ENCODE results near the gene CDH6. TPM values are rescaled to one million over a fixed set of nuclear protein-coding genes. Genes with fewer than 3 reads are reported as not detected.

Gene CDH6
- total and polyA plus RNA-seq, 2 experiments from 2014 or later = 0.60 to 1.1 TPM

DNA sequence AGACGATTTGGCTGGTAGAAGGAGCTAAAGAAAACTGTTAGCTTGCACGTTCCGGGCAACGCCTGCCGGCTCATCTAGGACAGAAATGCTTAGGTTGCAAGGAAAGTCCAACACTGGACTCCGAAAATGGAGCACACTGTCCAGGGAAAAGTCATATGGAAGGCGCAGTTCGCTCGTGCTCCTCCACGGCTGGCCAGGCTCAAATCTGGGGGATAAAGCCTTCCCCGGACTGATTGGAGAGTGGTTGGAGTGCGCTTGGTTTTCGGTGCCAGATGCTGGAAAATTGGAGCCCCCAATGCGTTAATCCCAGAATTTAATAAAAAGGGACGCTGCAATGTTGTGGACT lies 955 bp downstream of the CDH6 start:
- Histone ChIP-seq H3K9me2 (ENCODE audit: insufficient read depth) (no peaks in the 10 kb centered on the region), H3K27me3 (ENCODE audit: insufficient read depth) (peaks cover 53% of the 10 kb centered on the region), H3K27ac (ENCODE audit: low read depth) (no peak overlapping the region), H3K4me1 (ENCODE audit: insufficient read depth) (peaks cover 23% of the 10 kb centered on the region), H3F3A (replicated peaks; ENCODE audit: low read depth) (peaks cover 3% of the 10 kb centered on the region; the same call in 1 of the 2 replicates), H3K79me2 (replicated peaks; ENCODE audit: insufficient read depth) (no peaks in the 10 kb centered on the region), H3K4me3 (peak overlapping the region; percentile 83), H3K4me2 (peak overlapping the region; percentile 99), H2AFZ (peak overlapping the region; percentile 100), H4K20me1 (replicated peaks; ENCODE audit: insufficient read depth) (no peaks in the 10 kb centered on the region), H3K36me3 (ENCODE audit: insufficient read depth) (no peaks in the 10 kb centered on the region)
- ATAC-seq (no peak), DNase-seq (ENCODE audit: low spot score) (no peak)
- H3K4me1 Mint-ChIP-seq = peaks cover 19% of the 10 kb centered on the region
- TF ChIP-seq, protein P1, sequence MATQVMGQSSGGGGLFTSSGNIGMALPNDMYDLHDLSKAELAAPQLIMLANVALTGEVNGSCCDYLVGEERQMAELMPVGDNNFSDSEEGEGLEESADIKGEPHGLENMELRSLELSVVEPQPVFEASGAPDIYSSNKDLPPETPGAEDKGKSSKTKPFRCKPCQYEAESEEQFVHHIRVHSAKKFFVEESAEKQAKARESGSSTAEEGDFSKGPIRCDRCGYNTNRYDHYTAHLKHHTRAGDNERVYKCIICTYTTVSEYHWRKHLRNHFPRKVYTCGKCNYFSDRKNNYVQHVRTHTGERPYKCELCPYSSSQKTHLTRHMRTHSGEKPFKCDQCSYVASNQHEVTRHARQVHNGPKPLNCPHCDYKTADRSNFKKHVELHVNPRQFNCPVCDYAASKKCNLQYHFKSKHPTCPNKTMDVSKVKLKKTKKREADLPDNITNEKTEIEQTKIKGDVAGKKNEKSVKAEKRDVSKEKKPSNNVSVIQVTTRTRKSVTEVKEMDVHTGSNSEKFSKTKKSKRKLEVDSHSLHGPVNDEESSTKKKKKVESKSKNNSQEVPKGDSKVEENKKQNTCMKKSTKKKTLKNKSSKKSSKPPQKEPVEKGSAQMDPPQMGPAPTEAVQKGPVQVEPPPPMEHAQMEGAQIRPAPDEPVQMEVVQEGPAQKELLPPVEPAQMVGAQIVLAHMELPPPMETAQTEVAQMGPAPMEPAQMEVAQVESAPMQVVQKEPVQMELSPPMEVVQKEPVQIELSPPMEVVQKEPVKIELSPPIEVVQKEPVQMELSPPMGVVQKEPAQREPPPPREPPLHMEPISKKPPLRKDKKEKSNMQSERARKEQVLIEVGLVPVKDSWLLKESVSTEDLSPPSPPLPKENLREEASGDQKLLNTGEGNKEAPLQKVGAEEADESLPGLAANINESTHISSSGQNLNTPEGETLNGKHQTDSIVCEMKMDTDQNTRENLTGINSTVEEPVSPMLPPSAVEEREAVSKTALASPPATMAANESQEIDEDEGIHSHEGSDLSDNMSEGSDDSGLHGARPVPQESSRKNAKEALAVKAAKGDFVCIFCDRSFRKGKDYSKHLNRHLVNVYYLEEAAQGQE (IDR thresholded peaks at IDR 0.05; ENCODE audit: unreplicated experiment) = no peak
- TF ChIP-seq POLR2AphosphoS5 (IDR thresholded peaks at IDR 0.05; ENCODE audit: low read depth) (no peak), ZNF331 (CRISPR knock-in tag; IDR thresholded peaks at IDR 0.05; ENCODE audit: low read depth) (no peak), JUNB (IDR thresholded peaks at IDR 0.05; ENCODE audit: unreplicated experiment) (no peak)
- TF ChIP-seq, protein P2, sequence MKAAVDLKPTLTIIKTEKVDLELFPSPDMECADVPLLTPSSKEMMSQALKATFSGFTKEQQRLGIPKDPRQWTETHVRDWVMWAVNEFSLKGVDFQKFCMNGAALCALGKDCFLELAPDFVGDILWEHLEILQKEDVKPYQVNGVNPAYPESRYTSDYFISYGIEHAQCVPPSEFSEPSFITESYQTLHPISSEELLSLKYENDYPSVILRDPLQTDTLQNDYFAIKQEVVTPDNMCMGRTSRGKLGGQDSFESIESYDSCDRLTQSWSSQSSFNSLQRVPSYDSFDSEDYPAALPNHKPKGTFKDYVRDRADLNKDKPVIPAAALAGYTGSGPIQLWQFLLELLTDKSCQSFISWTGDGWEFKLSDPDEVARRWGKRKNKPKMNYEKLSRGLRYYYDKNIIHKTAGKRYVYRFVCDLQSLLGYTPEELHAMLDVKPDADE (IDR thresholded peaks at IDR 0.05) = no peak
- peak overlapping the region; percentile 83 for H3K4me3 Mint-ChIP-seq
- no peaks in the 10 kb centered on the region for H3K36me3 Mint-ChIP-seq (ENCODE audit: low read depth)
- no peaks in the 10 kb centered on the region for H3K9me3 Mint-ChIP-seq
- H3K27me3 Mint-ChIP-seq (ENCODE audit: insufficient read depth, low read depth, poor library complexity) = peaks cover 32% of the 10 kb centered on the region
- no peak overlapping the region for H3K27ac Mint-ChIP-seq

DNA sequence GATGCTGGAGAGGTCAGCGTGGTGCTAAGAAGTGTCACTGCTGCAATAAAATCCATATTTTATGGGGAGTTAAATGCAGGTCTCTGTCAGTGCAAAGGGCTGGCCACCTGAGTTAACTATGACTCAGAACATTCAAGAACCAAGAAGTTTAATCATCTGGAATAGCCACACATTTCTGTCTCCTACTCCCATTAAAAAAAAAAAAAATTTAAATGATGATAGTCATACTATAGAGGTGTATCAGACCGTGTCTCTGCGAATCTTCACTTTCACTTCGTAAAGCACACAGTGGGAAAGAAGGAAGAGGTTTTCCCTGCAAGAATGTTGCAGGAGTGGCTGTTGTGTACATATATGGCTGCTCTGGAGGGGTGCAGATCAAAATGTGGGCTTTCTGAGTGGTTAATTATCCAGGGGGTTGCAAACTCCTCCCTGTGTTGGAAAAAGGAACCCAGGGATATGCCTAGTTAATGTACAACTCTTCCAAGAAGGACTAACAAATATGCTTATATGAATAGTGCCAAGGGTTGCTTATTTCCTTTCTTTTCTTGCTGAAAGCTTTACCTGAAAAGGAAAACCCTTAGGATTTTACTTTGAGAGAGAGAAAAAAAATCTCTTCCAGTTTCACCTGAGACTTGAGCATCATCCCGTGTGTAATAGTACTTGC lies 1.5 kb downstream of the CDH6 start:
- Histone ChIP-seq H3K4me2 (peak overlapping the region; percentile 99), H3F3A (replicated peaks; ENCODE audit: low read depth) (peaks cover 3% of the 10 kb centered on the region; the same call in 1 of the 2 replicates), H3K79me2 (replicated peaks; ENCODE audit: insufficient read depth) (no peaks in the 10 kb centered on the region), H4K20me1 (replicated peaks; ENCODE audit: insufficient read depth) (no peaks in the 10 kb centered on the region), H3K4me1 (ENCODE audit: insufficient read depth) (peaks cover 23% of the 10 kb centered on the region), H2AFZ (peak overlapping the region; percentile 100), H3K36me3 (ENCODE audit: insufficient read depth) (no peaks in the 10 kb centered on the region), H3K4me3 (peak overlapping the region; percentile 83), H3K27ac (ENCODE audit: low read depth) (no peak overlapping the region), H3K9me2 (ENCODE audit: insufficient read depth) (no peaks in the 10 kb centered on the region), H3K27me3 (ENCODE audit: insufficient read depth) (peaks cover 53% of the 10 kb centered on the region)
- Mint-ChIP-seq H3K27me3 (ENCODE audit: insufficient read depth, low read depth, poor library complexity) (peaks cover 32% of the 10 kb centered on the region), H3K9me3 (no peaks in the 10 kb centered on the region), H3K27ac (no peak overlapping the region), H3K36me3 (ENCODE audit: low read depth) (no peaks in the 10 kb centered on the region), H3K4me3 (peak overlapping the region; percentile 83), H3K4me1 (peaks cover 19% of the 10 kb centered on the region)
- DNase-seq (ENCODE audit: low spot score) (no peak), ATAC-seq (no peak)
- no peak for TF ChIP-seq EZH2phosphoT487 (IDR thresholded peaks at IDR 0.05; ENCODE audit: unreplicated experiment)
- TF ChIP-seq CREB1 (CRISPR knock-in tag; IDR thresholded peaks at IDR 0.05; ENCODE audit: low read depth) = no peak
- TF ChIP-seq, protein P3, sequence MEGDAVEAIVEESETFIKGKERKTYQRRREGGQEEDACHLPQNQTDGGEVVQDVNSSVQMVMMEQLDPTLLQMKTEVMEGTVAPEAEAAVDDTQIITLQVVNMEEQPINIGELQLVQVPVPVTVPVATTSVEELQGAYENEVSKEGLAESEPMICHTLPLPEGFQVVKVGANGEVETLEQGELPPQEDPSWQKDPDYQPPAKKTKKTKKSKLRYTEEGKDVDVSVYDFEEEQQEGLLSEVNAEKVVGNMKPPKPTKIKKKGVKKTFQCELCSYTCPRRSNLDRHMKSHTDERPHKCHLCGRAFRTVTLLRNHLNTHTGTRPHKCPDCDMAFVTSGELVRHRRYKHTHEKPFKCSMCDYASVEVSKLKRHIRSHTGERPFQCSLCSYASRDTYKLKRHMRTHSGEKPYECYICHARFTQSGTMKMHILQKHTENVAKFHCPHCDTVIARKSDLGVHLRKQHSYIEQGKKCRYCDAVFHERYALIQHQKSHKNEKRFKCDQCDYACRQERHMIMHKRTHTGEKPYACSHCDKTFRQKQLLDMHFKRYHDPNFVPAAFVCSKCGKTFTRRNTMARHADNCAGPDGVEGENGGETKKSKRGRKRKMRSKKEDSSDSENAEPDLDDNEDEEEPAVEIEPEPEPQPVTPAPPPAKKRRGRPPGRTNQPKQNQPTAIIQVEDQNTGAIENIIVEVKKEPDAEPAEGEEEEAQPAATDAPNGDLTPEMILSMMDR (conservative IDR thresholded peaks at IDR 0.05; ENCODE audit: low read depth in 2 of 2) = no peak
- no peak for TF ChIP-seq ZNF114 (CRISPR knock-in tag; IDR thresholded peaks at IDR 0.05)
- TF ChIP-seq POLR2AphosphoS5 (IDR thresholded peaks at IDR 0.05; ENCODE audit: low read depth) = no peak
- TF ChIP-seq, protein P1 (IDR thresholded peaks at IDR 0.05; ENCODE audit: unreplicated experiment) = no peak
- TF ChIP-seq JUNB (IDR thresholded peaks at IDR 0.05; ENCODE audit: unreplicated experiment) = no peak
